GM21737 (cell line): ENCODE data around the gene NDUFA11.

Experiments used
- ATAC-seq: cut with Tn5 transposase; IDR thresholded peaks from one replicate; pipeline ENCODE4 v1.9.1; 2021; ENCODE audit warnings: mild to moderate bottlenecking, moderate library complexity; ENCODE audit not compliant: unreplicated experiment

Gene NDUFA11

GRCh38 chr19:5903624-5904351 is at the start of gene NDUFA11:
Gene NDUFA11, minus strand, starts transcription at chr19:5903790. Its CDS starts 82 bp downstream, at chr19:5903708.
- peak; percentile 32 for ATAC-seq

- ATAC-seq, result no peak
Measured at GRCh38 chr19:5953030-5953589, 49.5 kb upstream of the NDUFA11 start.

GRCh38 chr19:5952193-5953029 is 48.8 kb upstream of the NDUFA11 start:
- no peak for ATAC-seq

GRCh38 chr19:5951338-5951861 is 47.8 kb upstream of the NDUFA11 start:
- no peak for ATAC-seq

GRCh38 chr19:5950741-5951140 is 47.2 kb upstream of the NDUFA11 start:
- no peak for ATAC-seq

GRCh38 chr19:5949792-5950305 is 46.3 kb upstream of the NDUFA11 start:
- no peak for ATAC-seq

GRCh38 chr19:5948752-5949564 is 45.4 kb upstream of the NDUFA11 start:
- ATAC-seq, result no peak

- ATAC-seq, result no peak
Measured at GRCh38 chr19:5947435-5947834, 43.8 kb upstream of the NDUFA11 start.

- no peak for ATAC-seq
Measured at GRCh38 chr19:5943623-5944022, 40.0 kb upstream of the NDUFA11 start.

- ATAC-seq, result no peak
Measured at GRCh38 chr19:5943045-5943444, 39.5 kb upstream of the NDUFA11 start.

- ATAC-seq, result no peak
Measured at GRCh38 chr19:5941673-5942072, 38.1 kb upstream of the NDUFA11 start.

GRCh38 chr19:5940260-5941208 is 36.9 kb upstream of the NDUFA11 start:
- no peak for ATAC-seq

GRCh38 chr19:5937550-5937949 is 34.0 kb upstream of the NDUFA11 start:
- ATAC-seq, result no peak

GRCh38 chr19:5936292-5936592 is 32.7 kb upstream of the NDUFA11 start:
- ATAC-seq, result no peak

- ATAC-seq, result no peak
Measured at GRCh38 chr19:5935473-5936291, 32.1 kb upstream of the NDUFA11 start.

GRCh38 chr19:5934774-5935472 is 31.3 kb upstream of the NDUFA11 start:
- ATAC-seq, result no peak

GRCh38 chr19:5934069-5934401 is 30.4 kb upstream of the NDUFA11 start:
- no peak for ATAC-seq

- ATAC-seq, result no peak
Measured at GRCh38 chr19:5933391-5934068, 29.9 kb upstream of the NDUFA11 start.
